ENCODE results near the gene CDK15. TPM values are rescaled to one million over a fixed set of nuclear protein-coding genes. Genes with fewer than 3 reads are reported as not detected.

CDK15 gene
- total RNA-seq, 2 donors from 2014 or later = 0.52 TPM; not detected in 1

DNA sequence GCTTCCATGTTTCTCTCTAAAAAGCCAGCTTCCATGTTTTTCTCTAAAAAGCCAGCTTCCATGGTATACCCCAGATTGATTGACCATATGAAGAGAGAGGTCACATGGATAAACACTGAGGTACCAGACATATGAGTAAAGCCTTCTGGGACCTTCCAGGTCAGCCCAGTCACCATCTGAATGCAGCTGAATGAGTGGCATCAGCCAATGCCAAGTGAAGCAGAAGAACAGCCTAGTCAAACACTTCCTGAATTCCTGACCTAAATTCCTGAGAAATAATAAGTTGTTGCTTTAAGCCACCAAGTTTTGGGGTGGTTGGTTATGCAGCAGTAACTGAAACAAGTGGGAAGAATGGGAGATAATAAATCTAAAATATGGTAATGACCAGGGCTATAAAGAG is 19.9 kb upstream of the CDK15 start:
- ATAC-seq = no peak

DNA sequence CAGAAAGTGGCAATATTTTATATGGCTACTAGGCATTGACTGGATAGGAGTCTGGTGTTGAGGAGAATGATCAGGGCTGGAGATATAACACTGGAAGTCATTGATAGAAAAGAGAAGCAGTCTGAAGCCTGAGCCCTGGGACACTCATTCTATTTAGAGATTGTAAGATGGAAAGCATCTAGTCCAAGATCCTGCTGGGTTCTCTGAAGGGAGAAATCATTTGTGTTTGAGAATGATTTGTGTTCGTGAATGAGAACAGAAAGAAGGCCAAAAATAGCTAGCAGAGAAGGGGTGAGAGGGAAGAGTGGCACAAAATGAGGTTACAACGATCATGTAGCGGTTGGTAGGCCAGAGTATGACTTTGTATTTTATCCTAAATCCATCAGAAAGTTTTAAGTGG is 18.0 kb upstream of the CDK15 start:
- WGBS, 2 donors = 71 to 80% methylated on average over 3 of the region's 3 CpGs
- Histone ChIP-seq H3K4me1 (no peaks in the 10 kb centered on the region), H3K4me3 (no peak overlapping the region), H3K9me3 (no peaks in the 10 kb centered on the region), H3K27me3 (no peaks in the 10 kb centered on the region), H3K36me3 (replicated peaks in 1 of 2; ENCODE audit: insufficient read depth in 1 of 2, low read depth in 2 of 2) (no peaks in the 10 kb centered on the region), H3K27ac (no peak overlapping the region)
- intact Hi-C loops (cut with DNase I) = no loop called here
- TF ChIP-seq, protein P1, sequence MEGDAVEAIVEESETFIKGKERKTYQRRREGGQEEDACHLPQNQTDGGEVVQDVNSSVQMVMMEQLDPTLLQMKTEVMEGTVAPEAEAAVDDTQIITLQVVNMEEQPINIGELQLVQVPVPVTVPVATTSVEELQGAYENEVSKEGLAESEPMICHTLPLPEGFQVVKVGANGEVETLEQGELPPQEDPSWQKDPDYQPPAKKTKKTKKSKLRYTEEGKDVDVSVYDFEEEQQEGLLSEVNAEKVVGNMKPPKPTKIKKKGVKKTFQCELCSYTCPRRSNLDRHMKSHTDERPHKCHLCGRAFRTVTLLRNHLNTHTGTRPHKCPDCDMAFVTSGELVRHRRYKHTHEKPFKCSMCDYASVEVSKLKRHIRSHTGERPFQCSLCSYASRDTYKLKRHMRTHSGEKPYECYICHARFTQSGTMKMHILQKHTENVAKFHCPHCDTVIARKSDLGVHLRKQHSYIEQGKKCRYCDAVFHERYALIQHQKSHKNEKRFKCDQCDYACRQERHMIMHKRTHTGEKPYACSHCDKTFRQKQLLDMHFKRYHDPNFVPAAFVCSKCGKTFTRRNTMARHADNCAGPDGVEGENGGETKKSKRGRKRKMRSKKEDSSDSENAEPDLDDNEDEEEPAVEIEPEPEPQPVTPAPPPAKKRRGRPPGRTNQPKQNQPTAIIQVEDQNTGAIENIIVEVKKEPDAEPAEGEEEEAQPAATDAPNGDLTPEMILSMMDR (IDR thresholded peaks at IDR 0.05) = no peak
- TF ChIP-seq POLR2A (IDR thresholded peaks at IDR 0.05) = no peak
- DNase-seq (no peak), ATAC-seq (no peak)

More for the DNA sequence above, 19.9 kb upstream of the CDK15 start:
- no peaks in the 10 kb centered on the region for H3K36me3 ChIP-seq (replicated peaks in 1 of 2; ENCODE audit: insufficient read depth in 1 of 2, low read depth in 2 of 2)
- no peaks in the 10 kb centered on the region for H3K27me3 ChIP-seq
- H3K4me1 ChIP-seq = no peaks in the 10 kb centered on the region
- no peak overlapping the region for H3K4me3 ChIP-seq
- no peak for DNase-seq
- intact Hi-C loops (cut with DNase I) = no loop called here
- no peak for TF ChIP-seq POLR2A (IDR thresholded peaks at IDR 0.05)
- TF ChIP-seq, protein P1 (IDR thresholded peaks at IDR 0.05) = no peak
- no peak overlapping the region for H3K27ac ChIP-seq
- no peaks in the 10 kb centered on the region for H3K9me3 ChIP-seq

DNA sequence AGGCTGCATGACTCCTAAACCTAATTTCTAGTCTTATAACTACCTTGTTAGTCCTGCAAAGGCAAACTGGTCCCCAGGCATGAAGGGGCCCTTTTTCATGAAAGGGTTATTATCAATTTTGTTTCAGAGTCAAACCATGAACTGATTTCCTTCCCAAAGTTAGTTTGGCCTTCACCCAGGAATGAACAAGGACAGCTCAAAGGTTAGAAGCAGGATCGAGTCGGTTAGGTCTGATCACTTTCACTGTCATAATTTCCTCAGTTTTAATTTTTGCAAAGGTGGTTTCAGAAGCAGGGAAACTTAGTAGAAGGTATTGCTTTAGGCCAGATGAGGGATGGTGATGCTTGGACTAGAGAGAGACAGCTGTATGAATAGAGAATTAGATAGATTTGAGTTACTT is 16.9 kb upstream of the CDK15 start:
- Histone ChIP-seq H3K9me3 (no peaks in the 10 kb centered on the region), H3K27ac (no peak overlapping the region), H3K36me3 (replicated peaks in 1 of 2; ENCODE audit: insufficient read depth in 1 of 2, low read depth in 2 of 2) (no peaks in the 10 kb centered on the region), H3K27me3 (no peaks in the 10 kb centered on the region), H3K4me1 (no peaks in the 10 kb centered on the region), H3K4me3 (no peak overlapping the region)
- no peak for DNase-seq
- TF ChIP-seq, protein P1 (IDR thresholded peaks at IDR 0.05) = no peak
- no peak for TF ChIP-seq POLR2A (IDR thresholded peaks at IDR 0.05)
- WGBS, 2 donors = 13 to 19% methylated on average over 2 of the region's 2 CpGs
- intact Hi-C loops (cut with DNase I) = no loop called here
- ATAC-seq = no peak

DNA sequence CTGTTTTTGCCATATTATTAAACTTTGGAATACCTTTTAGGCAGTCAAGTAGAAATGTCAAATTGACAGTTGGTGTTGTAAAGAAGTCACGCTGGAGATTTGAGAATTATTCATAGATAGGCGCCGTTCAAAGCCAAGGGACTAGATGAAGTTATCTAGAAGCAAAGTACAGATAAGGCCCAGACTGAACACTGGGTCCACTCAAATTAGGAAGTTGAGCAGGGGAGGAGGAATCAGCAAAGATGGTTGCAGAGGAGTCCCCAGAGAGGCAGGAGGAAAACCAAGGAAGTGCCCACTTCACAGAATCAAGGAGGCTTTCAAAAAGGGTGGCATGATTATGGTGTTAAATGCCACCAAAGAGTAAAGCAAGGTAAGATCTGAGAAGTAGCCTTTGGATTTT is 16.0 kb upstream of the CDK15 start:
- Histone ChIP-seq H3K27ac (no peak overlapping the region), H3K36me3 (replicated peaks in 1 of 2; ENCODE audit: insufficient read depth in 1 of 2, low read depth in 2 of 2) (no peaks in the 10 kb centered on the region), H3K4me3 (no peak overlapping the region), H3K27me3 (no peaks in the 10 kb centered on the region), H3K4me1 (no peaks in the 10 kb centered on the region), H3K9me3 (no peaks in the 10 kb centered on the region)
- DNase-seq = no peak
- TF ChIP-seq, protein P1 (IDR thresholded peaks at IDR 0.05) = no peak
- no peak for TF ChIP-seq POLR2A (IDR thresholded peaks at IDR 0.05)
- no peak for ATAC-seq
- intact Hi-C loops (cut with DNase I) = no loop called here
- WGBS, 2 donors = 69 to 76% methylated on average over 3 of the region's 3 CpGs

DNA sequence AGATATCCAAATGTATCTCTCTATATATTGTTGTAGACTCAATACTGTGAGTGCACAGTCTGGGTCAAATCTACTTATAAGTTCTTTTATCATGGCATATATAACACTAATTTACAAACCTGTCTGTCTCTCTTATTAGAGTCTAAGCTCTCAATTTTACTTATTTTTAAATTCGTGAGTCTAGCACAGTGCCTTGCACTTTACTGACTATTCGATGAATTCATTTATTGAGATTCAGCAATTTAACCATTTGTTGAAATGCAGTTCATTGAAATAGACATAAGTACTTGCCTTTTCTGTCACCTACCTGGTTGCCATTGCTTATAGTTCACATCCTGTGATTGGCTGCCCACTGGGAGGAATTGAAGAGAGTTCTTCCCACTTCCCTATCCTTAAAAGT is 15.3 kb upstream of the CDK15 start:
- ATAC-seq = no peak
- intact Hi-C loops (cut with DNase I) = no loop called here
- H3K27ac ChIP-seq = no peak overlapping the region
- no peaks in the 10 kb centered on the region for H3K9me3 ChIP-seq
- H3K4me1 ChIP-seq = no peaks in the 10 kb centered on the region
- no peaks in the 10 kb centered on the region for H3K36me3 ChIP-seq (replicated peaks in 1 of 2; ENCODE audit: insufficient read depth in 1 of 2, low read depth in 2 of 2)
- H3K4me3 ChIP-seq = no peak overlapping the region
- 62 to 67% methylated on average over 2 of the region's 2 CpGs for WGBS, 2 donors
- no peak for TF ChIP-seq POLR2A (IDR thresholded peaks at IDR 0.05)
- TF ChIP-seq, protein P1 (IDR thresholded peaks at IDR 0.05) = no peak
- no peaks in the 10 kb centered on the region for H3K27me3 ChIP-seq
- DNase-seq = no peak

Measured in body of pancreas (tissue), 4 donors.